ENCODE measurements around the gene SNRPD2.

SNRPD2 gene

GRCh38 chr19:45643927-45644771 lies 47.6 kb downstream of the SNRPD2 start:
- TF ChIP-seq NFIC (IDR thresholded peaks at IDR 0.05) (no peak), CREB1 (IDR thresholded peaks at IDR 0.05; ENCODE audit: low read depth) (no peak), YY1 (IDR thresholded peaks at IDR 0.05; ENCODE audit: low read depth) (no peak), REST (IDR thresholded peaks at IDR 0.05; ENCODE audit: low read depth) (no peak), RAD21 (IDR thresholded peaks at IDR 0.05; ENCODE audit: low read depth) (no peak), ZBTB7A (IDR thresholded peaks at IDR 0.05; ENCODE audit: low read depth) (no peak), USF1 (IDR thresholded peaks at IDR 0.05) (no peak), TCF12 (IDR thresholded peaks at IDR 0.05; ENCODE audit: low read depth) (no peak), EGR1 (IDR thresholded peaks at IDR 0.05) (no peak), MAX (IDR thresholded peaks at IDR 0.05) (no peak), CEBPB (IDR thresholded peaks at IDR 0.05) (no peak), EP300 (IDR thresholded peaks at IDR 0.05; ENCODE audit: borderline replicate concordance) (no peak), TEAD4 (IDR thresholded peaks at IDR 0.05) (no peak), FOXM1 (IDR thresholded peaks at IDR 0.05; ENCODE audit: borderline replicate concordance, low read depth) (no peak), TAF1 (IDR thresholded peaks at IDR 0.05; ENCODE audit: low read depth) (no peak)

DNA sequence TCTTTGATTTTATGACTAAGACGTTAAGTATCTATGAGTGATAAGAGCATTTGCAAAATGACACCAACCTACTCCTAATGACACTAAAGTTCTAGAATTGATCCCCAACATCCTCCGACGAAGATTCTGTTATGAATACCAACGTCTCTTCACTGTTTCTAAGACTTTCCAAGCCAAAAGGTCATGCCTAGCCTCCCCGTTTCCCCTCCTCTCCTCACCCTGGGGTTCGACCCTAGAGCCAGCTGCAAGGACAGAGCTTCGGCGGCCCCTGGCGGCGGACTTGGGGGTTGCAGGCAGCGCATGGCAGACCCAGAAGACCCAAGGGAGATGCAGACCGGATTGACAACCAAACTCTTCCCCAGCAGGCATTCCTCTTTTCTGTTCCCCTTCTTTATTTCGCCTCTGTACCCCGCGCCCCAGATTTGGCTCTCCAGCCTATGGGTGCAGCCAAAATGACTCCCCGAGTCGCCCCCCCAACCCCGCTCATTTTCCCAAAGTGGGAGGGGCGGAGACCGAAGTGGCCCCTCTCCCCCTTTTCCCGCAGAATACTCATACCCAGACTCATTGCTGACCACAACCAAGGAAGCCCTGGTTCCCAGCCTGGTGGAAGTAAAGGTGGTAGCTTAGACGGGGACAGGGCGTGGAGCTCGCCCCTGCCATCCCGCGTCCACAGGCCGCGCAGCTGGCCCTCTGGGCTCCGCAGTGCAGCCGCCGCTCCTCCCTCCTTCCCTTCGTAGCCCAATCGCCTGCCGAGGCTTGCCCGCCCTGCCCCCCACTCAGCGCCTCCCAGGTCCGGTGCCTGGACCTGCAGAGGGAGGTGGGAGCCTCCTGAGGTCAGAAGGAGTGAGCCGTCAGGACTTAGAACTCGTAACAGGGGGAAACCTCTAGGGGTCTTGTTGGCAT lies 48.5 kb downstream of the SNRPD2 start:
- TF ChIP-seq ZBTB7A (IDR thresholded peaks at IDR 0.05; ENCODE audit: low read depth): 0 out of 2 replicates have a peak, but pooled peaks have one; percentile 26
- TF ChIP-seq MAX (IDR thresholded peaks at IDR 0.05): 0 out of 2 replicates have a peak, but pooled peaks have one; percentile 30
- peak; percentile 99 for TF ChIP-seq RAD21 (IDR thresholded peaks at IDR 0.05; ENCODE audit: low read depth)
- no peak for TF ChIP-seq REST (IDR thresholded peaks at IDR 0.05; ENCODE audit: low read depth)

DNA sequence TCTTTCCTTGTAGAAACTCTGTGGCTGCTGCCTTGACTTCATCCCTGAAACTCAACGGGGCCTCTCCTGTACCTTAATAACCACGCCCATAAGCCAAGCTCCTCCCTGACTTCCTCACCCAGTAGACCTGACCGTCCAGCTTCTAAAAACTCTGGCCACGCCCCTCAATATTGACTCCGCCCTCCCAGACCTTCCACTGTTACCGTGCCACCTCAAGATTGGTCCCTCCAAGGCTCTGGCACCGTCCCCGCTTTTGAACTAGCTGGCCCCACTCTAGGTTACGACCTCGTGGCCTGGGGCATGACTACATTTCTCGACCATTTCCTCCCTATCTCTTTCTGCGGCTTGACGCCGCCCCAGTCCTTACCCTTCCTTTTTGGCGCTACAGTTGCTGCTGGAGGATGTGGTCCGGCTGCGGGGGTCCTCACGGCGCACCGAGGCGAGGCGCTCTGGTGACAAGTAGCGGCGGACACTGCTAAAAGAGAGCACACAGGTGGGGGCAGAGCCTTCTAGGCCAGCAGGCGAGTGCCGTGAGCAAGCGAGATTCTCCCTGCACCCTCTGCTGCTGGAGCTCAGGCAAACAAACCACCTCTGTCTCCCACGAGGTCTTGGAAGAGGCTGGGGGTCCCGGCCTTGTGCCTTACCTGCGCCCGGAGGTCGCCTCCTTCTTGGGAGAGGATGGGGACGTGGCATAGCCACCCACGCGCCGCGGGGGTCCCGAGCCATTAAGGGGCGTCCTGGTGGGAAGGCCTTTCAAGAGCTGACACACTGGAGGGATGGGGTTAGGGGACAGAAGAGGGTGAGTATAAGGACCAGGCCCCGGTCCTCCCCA lies 50.3 kb downstream of the SNRPD2 start:
- peak; percentile 75 for TF ChIP-seq MAX (IDR thresholded peaks at IDR 0.05)
- TF ChIP-seq ZBTB7A (IDR thresholded peaks at IDR 0.05; ENCODE audit: low read depth): peak; percentile 62; the same call in 1 of the 2 replicates
- TF ChIP-seq CREB1 (IDR thresholded peaks at IDR 0.05; ENCODE audit: low read depth): no peak
- TF ChIP-seq TCF12 (IDR thresholded peaks at IDR 0.05; ENCODE audit: low read depth): no peak

DNA sequence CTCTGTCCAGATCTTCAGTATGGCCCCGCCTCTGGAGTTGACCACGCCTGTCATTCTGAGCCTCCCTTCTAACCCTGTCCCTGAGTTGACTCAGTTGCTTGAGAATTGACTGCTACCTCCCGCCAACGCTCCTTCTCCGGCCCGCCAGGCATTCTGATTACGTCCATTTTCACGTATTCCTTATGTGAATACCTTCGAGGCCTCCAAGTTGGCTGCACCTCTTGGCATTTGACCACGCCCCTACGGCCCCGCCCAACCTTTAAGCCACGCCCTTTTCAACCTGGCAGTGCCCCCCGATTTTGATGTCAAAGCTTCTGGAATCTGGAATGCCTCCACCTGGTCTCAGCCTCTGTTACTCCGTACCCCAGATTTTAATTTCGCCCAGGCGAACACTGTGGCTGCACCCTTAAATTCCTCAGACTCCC lies 50.9 kb downstream of the SNRPD2 start:
- TF ChIP-seq TEAD4 (IDR thresholded peaks at IDR 0.05) (peak; percentile 36; the same call in 1 of the 2 replicates), CREB1 (IDR thresholded peaks at IDR 0.05; ENCODE audit: low read depth) (no peak; the same call in 1 of the 2 replicates), MAX (IDR thresholded peaks at IDR 0.05) (0 out of 2 replicates have a peak, but pooled peaks have one; percentile 0), ZBTB7A (IDR thresholded peaks at IDR 0.05; ENCODE audit: low read depth) (no peak)

Measured in Ishikawa (cell line).